ENCODE results near the gene LSAMP.

LSAMP gene

GRCh38 chr3:116445311-116445841 is at the start of gene LSAMP:
Gene LSAMP (minus strand): TSS chr3:116445487.
- no peak for DNase-seq (ENCODE audit: low spot score)

- DNase-seq (ENCODE audit: low spot score): no peak
These were observed 47.1 kb upstream of the LSAMP start for GRCh38 chr3:116492379-116492778.

GRCh38 chr3:116483135-116483534 is 37.8 kb upstream of the LSAMP start:
- no peak for DNase-seq (ENCODE audit: low spot score)

GRCh38 chr3:116476691-116477090 is 31.4 kb upstream of the LSAMP start:
- no peak for DNase-seq (ENCODE audit: low spot score)

- no peak for DNase-seq (ENCODE audit: low spot score)
These were observed 29.5 kb upstream of the LSAMP start for GRCh38 chr3:116474801-116475200.

- DNase-seq (ENCODE audit: low spot score): no peak
These were observed 28.9 kb upstream of the LSAMP start for GRCh38 chr3:116474032-116474780.

GRCh38 chr3:116473602-116474001 is 28.3 kb upstream of the LSAMP start:
- DNase-seq (ENCODE audit: low spot score): no peak

- no peak for DNase-seq (ENCODE audit: low spot score)
These were observed 25.4 kb upstream of the LSAMP start for GRCh38 chr3:116470605-116471197.

GRCh38 chr3:116469546-116469945 is 24.3 kb upstream of the LSAMP start:
- no peak for DNase-seq (ENCODE audit: low spot score)

- no peak for DNase-seq (ENCODE audit: low spot score)
These were observed 19.1 kb upstream of the LSAMP start for GRCh38 chr3:116464276-116464798.

- no peak for DNase-seq (ENCODE audit: low spot score)
These were observed 8.5 kb upstream of the LSAMP start for GRCh38 chr3:116453666-116454346.

- no peak for DNase-seq (ENCODE audit: low spot score)
These were observed 4.5 kb upstream of the LSAMP start for GRCh38 chr3:116449546-116450350.

- no peak for DNase-seq (ENCODE audit: low spot score)
These were observed 703 bp upstream of the LSAMP start for GRCh38 chr3:116445990-116446389.

- DNase-seq (ENCODE audit: low spot score): no peak
These were observed 422 bp downstream of the LSAMP start for GRCh38 chr3:116444819-116445310.

GRCh38 chr3:116444115-116444747 is 1.1 kb downstream of the LSAMP start:
- DNase-seq (ENCODE audit: low spot score): no peak

GRCh38 chr3:116443191-116443661 is 2.1 kb downstream of the LSAMP start:
- no peak for DNase-seq (ENCODE audit: low spot score)

GRCh38 chr3:116442331-116443021 is 2.8 kb downstream of the LSAMP start:
- no peak for DNase-seq (ENCODE audit: low spot score)

GRCh38 chr3:116441652-116442051 is 3.6 kb downstream of the LSAMP start:
- no peak for DNase-seq (ENCODE audit: low spot score)

- DNase-seq (ENCODE audit: low spot score): no peak
These were observed 5.1 kb downstream of the LSAMP start for GRCh38 chr3:116440196-116440595.

- DNase-seq (ENCODE audit: low spot score): no peak
These were observed 11.7 kb downstream of the LSAMP start for GRCh38 chr3:116433552-116433951.

Measured in hematopoietic multipotent progenitor cell treated with erythropoietin and hydrocortisone succinate and interleukin-3 and kit ligand, for 17 days (in vitro differentiated cells).